SJSA1 (cell line): ENCODE results near the gene CTDSP2. TPM values are rescaled to one million over a fixed set of nuclear protein-coding genes. Genes with fewer than 3 reads are reported as not detected.

Experiments used
- total RNA-seq: library from RNA; depleted of rRNA; stranded (reverse); fragments of >200 nt; shearing (Covaris generic); gene quantifications from 2 replicates; pipeline ENCODE4 v1.2.3, GENCODE V29; 2014; rRNA removed

Gene CTDSP2
- total RNA-seq, 1 experiment from 2014 or later, result 508 TPM

Other genes with a start within 250 kb of the CTDSP2 start
- gene DTX3, start 241.9 kb downstream of the CTDSP2 start, total RNA-seq, result 187 and 286 TPM in 2 replicates
- 107 and 145 TPM in 2 replicates for gene ARHGEF25, start 235.3 kb downstream of the CTDSP2 start, total RNA-seq
- gene B4GALNT1, start 213.5 kb downstream of the CTDSP2 start, total RNA-seq, result 841 and 950 TPM in 2 replicates
- gene OS9, start 152.6 kb downstream of the CTDSP2 start, total RNA-seq, result 4,436 and 6,328 TPM in 2 replicates
- 0.78 and 0.89 TPM in 2 replicates for gene AGAP2, start 108.0 kb downstream of the CTDSP2 start, total RNA-seq
- gene TSPAN31, start 101.7 kb downstream of the CTDSP2 start, total RNA-seq, result 429 and 571 TPM in 2 replicates
- 3,953 and 4,723 TPM in 2 replicates for gene CDK4, start 94.4 kb downstream of the CTDSP2 start, total RNA-seq
- 88.7 and 107 TPM in 2 replicates for gene MARCHF9, start 91.6 kb downstream of the CTDSP2 start, total RNA-seq
- gene CYP27B1, start 79.7 kb downstream of the CTDSP2 start, total RNA-seq, result 12.9 and 21.9 TPM in 2 replicates
- 173 and 193 TPM in 2 replicates for gene METTL1, start 74.6 kb downstream of the CTDSP2 start, total RNA-seq
- 53.1 and 62.2 TPM in 2 replicates for gene EEF1AKMT3, start 74.1 kb downstream of the CTDSP2 start, total RNA-seq
- 591 and 596 TPM in 2 replicates for gene TSFM, start 63.9 kb downstream of the CTDSP2 start, total RNA-seq
- gene AVIL, start 28.0 kb downstream of the CTDSP2 start, total RNA-seq, result 6.0 and 6.6 TPM in 2 replicates
- gene ATP23, start 94.8 kb upstream of the CTDSP2 start, total RNA-seq, result 275 and 410 TPM in 2 replicates